ENCODE measurements around the gene GSC. TPM values are rescaled to one million over a fixed set of nuclear protein-coding genes. Genes with fewer than 3 reads are reported as not detected.

Gene GSC
- total and polyA plus RNA-seq, 10 of the 15 experiments (the other 5 are each of a cell fraction or from before 2014, with no cell fraction given), result not detected

DNA sequence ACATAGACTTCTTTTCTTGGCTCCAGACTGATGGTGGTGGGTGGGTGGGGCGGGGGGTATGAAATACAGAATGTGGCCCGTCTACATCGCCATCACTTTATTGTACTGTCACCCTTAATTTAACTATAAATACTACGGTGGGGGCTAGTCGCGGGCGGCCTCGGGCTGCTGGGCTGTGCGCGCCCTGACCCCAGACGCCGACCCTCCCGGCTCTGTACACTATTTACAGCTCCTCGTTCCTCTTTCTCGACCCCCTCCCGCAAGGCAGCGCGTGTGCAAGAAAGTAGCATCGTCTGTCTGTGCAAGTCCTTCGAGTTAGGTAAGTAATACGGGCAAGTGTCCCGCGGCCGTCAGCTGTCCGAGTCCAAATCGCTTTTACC lies 1.8 kb downstream of the GSC start:
- no peak for FAIRE-seq
- CTCF ChIA-PET, result no interaction called here
- no peak for DNase-seq (ENCODE audit: low read depth, low spot score)
- Histone ChIP-seq H3K27ac (ENCODE audit: control insufficient read depth, insufficient read depth) (no peak overlapping the region), H3K4me1 (ENCODE audit: control insufficient read depth, insufficient read depth, low read length) (no peaks in the 10 kb centered on the region), H3K79me2 (ENCODE audit: control insufficient read depth, insufficient read depth, low read length) (no peaks in the 10 kb centered on the region), H3K4me3 (no peak overlapping the region), H2AFZ (ENCODE audit: control insufficient read depth, low read depth, low read length) (no peak overlapping the region), H3K9ac (ENCODE audit: control insufficient read depth, insufficient read depth, low read length) (no peak overlapping the region), H3K36me3 (ENCODE audit: control insufficient read depth in 2 of 2, insufficient read depth in 2 of 2, low read length in 1 of 2) (no peaks in the 10 kb centered on the region), H4K20me1 (ENCODE audit: control insufficient read depth, insufficient read depth) (no peaks in the 10 kb centered on the region), H3K4me2 (ENCODE audit: control insufficient read depth, insufficient read depth) (no peak overlapping the region), H3K27me3 (replicated peaks in 1 of 2; ENCODE audit: control insufficient read depth in 2 of 2, insufficient read depth in 2 of 2, low read length in 1 of 2) (peaks cover 11 to 24% of the 10 kb centered on the region in 2 experiments), H3K9me3 (replicated peaks; ENCODE audit: control insufficient read depth, insufficient read depth, low read length) (peaks cover 2% of the 10 kb centered on the region; the same call in 2 of the 3 replicates)
- no peak for ATAC-seq
- TF ChIP-seq, protein P1, sequence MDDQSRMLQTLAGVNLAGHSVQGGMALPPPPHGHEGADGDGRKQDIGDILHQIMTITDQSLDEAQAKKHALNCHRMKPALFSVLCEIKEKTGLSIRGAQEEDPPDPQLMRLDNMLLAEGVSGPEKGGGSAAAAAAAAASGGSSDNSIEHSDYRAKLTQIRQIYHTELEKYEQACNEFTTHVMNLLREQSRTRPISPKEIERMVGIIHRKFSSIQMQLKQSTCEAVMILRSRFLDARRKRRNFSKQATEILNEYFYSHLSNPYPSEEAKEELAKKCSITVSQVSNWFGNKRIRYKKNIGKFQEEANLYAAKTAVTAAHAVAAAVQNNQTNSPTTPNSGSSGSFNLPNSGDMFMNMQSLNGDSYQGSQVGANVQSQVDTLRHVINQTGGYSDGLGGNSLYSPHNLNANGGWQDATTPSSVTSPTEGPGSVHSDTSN (IDR thresholded peaks at IDR 0.05; ENCODE audit: insufficient replicate concordance, low read depth, low read length), result no peak
- POLR2A ChIA-PET, result interaction anchor here (0.6 kb wide), 1 partner anchor 1102 kb away, joined by 3 read pairs; no protein-coding TSS in a partner anchor
- RAD21 ChIA-PET (ENCODE audit: unreplicated experiment), result no interaction called here
- 47% methylated on average over 24 of the region's 26 CpGs for WGBS (ENCODE audit: insufficient coverage, insufficient replicate concordance, low lambda C conversion rate, missing lambda C conversion rate)
- BruUV-seq (replicated peaks), result no TSS peak
- in situ Hi-C loops (cut with MboI) (no loop called here), intact Hi-C loops (cut with micrococcal nuclease; ENCODE audit: unreplicated experiment) (no loop called here)
- SMC1A ChIA-PET (ENCODE audit: uncharacterized antibody, unreplicated experiment), result no interaction called here

DNA sequence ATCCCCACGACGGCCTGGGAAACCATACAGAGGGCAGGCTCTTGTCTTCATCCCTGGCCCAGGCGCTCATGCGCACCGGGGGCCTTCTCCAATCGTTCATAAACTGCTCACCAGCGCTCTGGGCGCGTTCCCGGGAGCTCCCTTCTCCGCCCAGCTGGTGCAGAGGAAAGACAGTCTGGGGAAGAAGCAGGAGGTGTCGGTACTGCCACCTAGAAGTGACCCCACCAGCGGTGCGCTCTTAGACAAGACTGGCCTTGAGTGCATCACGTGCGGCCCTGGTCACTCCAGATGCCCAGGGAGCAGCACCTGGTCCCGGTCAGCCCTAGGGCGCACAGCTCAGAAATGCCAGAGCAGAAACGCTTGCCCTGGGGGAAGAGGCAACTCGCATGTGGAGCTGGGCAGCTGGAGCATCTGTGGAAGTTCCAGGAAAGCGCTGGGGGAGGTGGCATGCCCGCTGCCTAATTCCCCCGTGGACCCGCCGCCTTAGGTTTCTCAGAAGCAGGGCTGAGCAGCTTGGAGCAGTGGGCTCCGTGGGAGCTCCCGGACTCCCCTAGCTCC lies 2.5 kb downstream of the GSC start:
- FAIRE-seq (no peak), DNase-seq (ENCODE audit: low read depth, low spot score) (no peak), ATAC-seq (no peak)
- POLR2A ChIA-PET, result interaction anchor here (0.6 kb wide), 1 partner anchor 1101 kb away, joined by 3 read pairs; no protein-coding TSS in a partner anchor
- Histone ChIP-seq H2AFZ (ENCODE audit: control insufficient read depth, low read depth, low read length) (no peak overlapping the region), H3K4me1 (ENCODE audit: control insufficient read depth, insufficient read depth, low read length) (no peaks in the 10 kb centered on the region), H3K9me3 (replicated peaks; ENCODE audit: control insufficient read depth, insufficient read depth, low read length) (peaks cover 2% of the 10 kb centered on the region; the same call in 2 of the 3 replicates), H3K79me2 (ENCODE audit: control insufficient read depth, insufficient read depth, low read length) (no peaks in the 10 kb centered on the region), H3K36me3 (ENCODE audit: control insufficient read depth in 2 of 2, insufficient read depth in 2 of 2, low read length in 1 of 2) (no peaks in the 10 kb centered on the region), H3K9ac (ENCODE audit: control insufficient read depth, insufficient read depth, low read length) (no peak overlapping the region), H3K27ac (ENCODE audit: control insufficient read depth, insufficient read depth) (no peak overlapping the region), H3K4me2 (ENCODE audit: control insufficient read depth, insufficient read depth) (no peak overlapping the region), H4K20me1 (ENCODE audit: control insufficient read depth, insufficient read depth) (no peaks in the 10 kb centered on the region), H3K27me3 (replicated peaks in 1 of 2; ENCODE audit: control insufficient read depth in 2 of 2, insufficient read depth in 2 of 2, low read length in 1 of 2) (peaks cover 9 to 25% of the 10 kb centered on the region in 2 experiments), H3K4me3 (no peak overlapping the region)
- SMC1A ChIA-PET (ENCODE audit: uncharacterized antibody, unreplicated experiment), result no interaction called here
- RAD21 ChIA-PET (ENCODE audit: unreplicated experiment), result interaction anchor here (0.6 kb wide), 1 partner anchor 611 kb away, joined by 6 read pairs; no protein-coding TSS in a partner anchor
- 24% methylated on average over 27 of the region's 27 CpGs for WGBS (ENCODE audit: insufficient coverage, insufficient replicate concordance, low lambda C conversion rate, missing lambda C conversion rate)
- no peak for TF ChIP-seq NR2C2 (IDR thresholded peaks at IDR 0.05; ENCODE audit: borderline replicate concordance, control insufficient read depth, insufficient read length, low read depth)
- TF ChIP-seq CBFB (IDR thresholded peaks at IDR 0.05; ENCODE audit: low read depth), result no peak
- TF ChIP-seq SREBF2 (IDR thresholded peaks at IDR 0.05; ENCODE audit: low read length), result no peak
- no peak for TF ChIP-seq POLR2AphosphoS5 (IDR thresholded peaks at IDR 0.05; ENCODE audit: low read length)
- TF ChIP-seq NBN (IDR thresholded peaks at IDR 0.05), result no peak
- in situ Hi-C loops (cut with MboI), result no loop called here
- CTCF ChIA-PET, result no interaction called here
- intact Hi-C loops (cut with micrococcal nuclease; ENCODE audit: unreplicated experiment), result no loop called here
- no TSS peak for BruUV-seq (replicated peaks)
